Fibroblast of lung (primary cell): ENCODE measurements around the gene ALDOB. TPM values are rescaled to one million over a fixed set of nuclear protein-coding genes. Genes with fewer than 3 reads are reported as not detected.

Source experiments
- DNase-seq, 2 donors: peaks; one replicate each; pipeline versions ENCODE4 v3.0.0 to v3.0.0-alpha.2; 2010; ENCODE audit warnings: low read depth in 2 of 2
- H2AFZ ChIP-seq: 2 replicates; pipeline ENCODE4 v1.5.1; 2012; ENCODE audit warnings: low read length, control low read depth, inconsistent platforms
- H3K27ac ChIP-seq: 2 replicates; pipeline ENCODE4 v1.5.1; 2011; ENCODE audit warnings: low read length, control low read depth; ENCODE audit not compliant: insufficient read depth
- H3K27me3 ChIP-seq: 2 replicates; pipeline ENCODE4 v1.5.1; 2011; ENCODE audit warnings: mild to moderate bottlenecking, low read length; ENCODE audit not compliant: control insufficient read depth, insufficient read depth
- H3K36me3 ChIP-seq: 2 replicates; pipeline ENCODE4 v1.5.1; 2011; ENCODE audit warnings: low read length; ENCODE audit not compliant: control insufficient read depth, insufficient read depth
- H3K4me1 ChIP-seq: 2 replicates; pipeline ENCODE4 v1.5.1; 2011; ENCODE audit warnings: low read length; ENCODE audit not compliant: control insufficient read depth, insufficient read depth; ENCODE audit errors: extremely low read depth
- H3K4me2 ChIP-seq: 2 replicates; pipeline ENCODE4 v1.5.1; 2011; ENCODE audit warnings: low read length, control low read depth; ENCODE audit not compliant: insufficient read depth; ENCODE audit errors: extremely low read depth
- H3K4me3 ChIP-seq, 4 experiments: fragments of 200-600 bp in 1 of 4; sonication (generic) in 1 of 4; replicated peaks in 1 of 4; 2 replicates each; pipeline ENCODE4 v1.5.1; 2011 to 2016; ENCODE audit warnings: low read length in 4 of 4, low read depth in 3 of 4, mild to moderate bottlenecking in 3 of 4, control low read depth in 2 of 4, inconsistent platforms in 1 of 4, mixed read lengths in 1 of 4; ENCODE audit not compliant: insufficient read depth in 1 of 4; ENCODE audit errors: control extremely low read depth in 1 of 4
- H3K79me2 ChIP-seq: 2 replicates; pipeline ENCODE4 v1.5.1; 2012; ENCODE audit warnings: mild to moderate bottlenecking, low read length, inconsistent platforms; ENCODE audit not compliant: control insufficient read depth, insufficient read depth
- H3K9ac ChIP-seq: 2 replicates; pipeline ENCODE4 v1.5.1; 2011; ENCODE audit warnings: mild to moderate bottlenecking, low read length, control low read depth; ENCODE audit not compliant: insufficient read depth
- H3K9me3 ChIP-seq: 2 replicates; pipeline ENCODE4 v1.5.1; 2012; ENCODE audit warnings: low read depth, low read length; ENCODE audit not compliant: control insufficient read depth, insufficient read depth
- H4K20me1 ChIP-seq: 2 replicates; pipeline ENCODE4 v1.5.1; 2011; ENCODE audit warnings: low read length; ENCODE audit not compliant: control insufficient read depth, insufficient read depth; ENCODE audit errors: extremely low read depth
- EZH2 ChIP-seq: IDR thresholded peaks from 2 replicates; pipeline ENCODE4 v1.5.1; 2012; ENCODE audit warnings: low read length, control low read depth, mild to moderate bottlenecking; ENCODE audit errors: missing control alignments
- polyA plus RNA-seq, 2 donors: library from polyadenylated mRNA; depleted of rRNA in 1 of 2; stranded (reverse) in 1 of 2; unstranded in 1 of 2; fragments of >200 nt; gene quantifications; 2 replicates each; pipeline ENCODE4 v1.2.1, GENCODE V29; 2011 to 2012; ENCODE audit warnings: missing spikeins in 1 of 2
- total RNA-seq: library from RNA; depleted of rRNA; stranded (reverse); fragments of >200 nt; gene quantifications from 2 replicates; pipeline ENCODE4 v1.2.1, GENCODE V29; 2014
- TF ChIP-seq, protein P1 (sequence below), 2 donors: IDR thresholded peaks in 1 of 2; conservative IDR thresholded peaks in 1 of 2; 1 replicate in 1 of 2; 2 replicates in 1 of 2; pipeline ENCODE4 v1.5.1; 2011 to 2012; ENCODE audit warnings: low read length in 2 of 2, control low read depth in 1 of 2, inconsistent platforms in 1 of 2, low read depth in 1 of 2, mild to moderate bottlenecking in 1 of 2

ALDOB gene
- total and polyA plus RNA-seq, 2 donors (not counting 1 experiment from before 2014, with no cell fraction given) = not detected

DNA sequence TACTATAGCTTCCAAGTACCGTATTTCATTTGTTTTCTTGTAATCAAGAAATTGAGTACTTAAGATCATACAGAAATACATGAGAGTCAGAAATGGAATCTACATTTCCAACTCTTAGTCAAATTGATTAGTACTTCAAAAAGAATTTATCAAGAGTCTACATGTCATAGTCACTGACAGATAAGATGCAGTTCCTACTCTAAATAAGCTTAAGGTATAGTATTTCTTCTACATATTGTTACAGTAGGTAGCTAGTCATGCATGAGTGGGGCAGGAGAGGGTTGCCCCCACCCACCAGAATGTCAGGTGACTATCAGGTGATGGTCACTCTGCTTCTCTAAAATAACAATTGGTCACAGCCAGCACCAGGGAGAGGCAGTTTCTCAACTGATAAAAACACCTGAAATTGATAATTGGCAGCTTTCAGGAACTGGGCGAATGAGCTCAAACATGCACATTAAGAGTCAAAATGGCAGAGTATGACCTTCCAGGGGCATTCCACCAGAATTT is 53.7 kb downstream of the ALDOB start:
- Histone ChIP-seq H3K9me3 (no peaks in the 10 kb centered on the region), H3K4me2 (no peak overlapping the region), H3K36me3 (no peaks in the 10 kb centered on the region), H2AFZ (no peak overlapping the region), H3K4me1 (no peaks in the 10 kb centered on the region), H4K20me1 (no peaks in the 10 kb centered on the region), H3K9ac (no peak overlapping the region), H3K79me2 (no peaks in the 10 kb centered on the region), H3K27me3 (no peaks in the 10 kb centered on the region), H3K4me3 (no peak overlapping the region), H3K27ac (no peak overlapping the region)
- TF ChIP-seq, protein P1, sequence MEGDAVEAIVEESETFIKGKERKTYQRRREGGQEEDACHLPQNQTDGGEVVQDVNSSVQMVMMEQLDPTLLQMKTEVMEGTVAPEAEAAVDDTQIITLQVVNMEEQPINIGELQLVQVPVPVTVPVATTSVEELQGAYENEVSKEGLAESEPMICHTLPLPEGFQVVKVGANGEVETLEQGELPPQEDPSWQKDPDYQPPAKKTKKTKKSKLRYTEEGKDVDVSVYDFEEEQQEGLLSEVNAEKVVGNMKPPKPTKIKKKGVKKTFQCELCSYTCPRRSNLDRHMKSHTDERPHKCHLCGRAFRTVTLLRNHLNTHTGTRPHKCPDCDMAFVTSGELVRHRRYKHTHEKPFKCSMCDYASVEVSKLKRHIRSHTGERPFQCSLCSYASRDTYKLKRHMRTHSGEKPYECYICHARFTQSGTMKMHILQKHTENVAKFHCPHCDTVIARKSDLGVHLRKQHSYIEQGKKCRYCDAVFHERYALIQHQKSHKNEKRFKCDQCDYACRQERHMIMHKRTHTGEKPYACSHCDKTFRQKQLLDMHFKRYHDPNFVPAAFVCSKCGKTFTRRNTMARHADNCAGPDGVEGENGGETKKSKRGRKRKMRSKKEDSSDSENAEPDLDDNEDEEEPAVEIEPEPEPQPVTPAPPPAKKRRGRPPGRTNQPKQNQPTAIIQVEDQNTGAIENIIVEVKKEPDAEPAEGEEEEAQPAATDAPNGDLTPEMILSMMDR (conservative IDR thresholded peaks at IDR 0.05 in 1 of 2, IDR thresholded peaks at IDR 0.05 in 1 of 2; ENCODE audit: low read depth in 1 of 2, low read length in 2 of 2) = no peak
- no peak for TF ChIP-seq EZH2
- DNase-seq = no peak

DNA sequence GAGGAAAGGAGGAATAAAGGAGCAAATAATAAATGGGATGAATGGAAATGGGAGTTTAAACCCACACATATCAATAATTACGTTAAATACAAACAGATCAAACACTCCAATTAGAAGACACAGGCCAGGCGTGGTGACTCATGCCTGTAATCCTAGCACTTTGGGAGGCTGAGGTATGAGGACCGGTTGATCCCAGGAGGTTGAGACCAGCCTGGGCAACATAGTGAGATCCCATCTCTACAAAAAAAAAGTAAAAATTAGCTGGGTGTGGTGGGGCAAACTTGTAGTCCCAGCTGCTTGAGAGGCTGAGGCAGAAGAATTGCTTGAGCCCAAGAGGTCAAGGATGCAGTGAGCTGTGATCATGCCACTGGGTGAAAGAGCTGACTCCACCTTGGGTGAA is 54.5 kb downstream of the ALDOB start:
- no peaks in the 10 kb centered on the region for H3K36me3 ChIP-seq
- no peaks in the 10 kb centered on the region for H3K27me3 ChIP-seq
- H3K4me2 ChIP-seq = no peak overlapping the region
- no peaks in the 10 kb centered on the region for H3K4me1 ChIP-seq
- no peak overlapping the region for H3K4me3 ChIP-seq
- no peaks in the 10 kb centered on the region for H4K20me1 ChIP-seq
- no peaks in the 10 kb centered on the region for H3K9me3 ChIP-seq
- no peak overlapping the region for H3K9ac ChIP-seq
- DNase-seq = no peak
- no peaks in the 10 kb centered on the region for H3K79me2 ChIP-seq
- TF ChIP-seq EZH2 = no peak
- TF ChIP-seq, protein P1 (conservative IDR thresholded peaks at IDR 0.05 in 1 of 2, IDR thresholded peaks at IDR 0.05 in 1 of 2; ENCODE audit: low read depth in 1 of 2, low read length in 2 of 2) = no peak
- H3K27ac ChIP-seq = no peak overlapping the region
- no peak overlapping the region for H2AFZ ChIP-seq

DNA sequence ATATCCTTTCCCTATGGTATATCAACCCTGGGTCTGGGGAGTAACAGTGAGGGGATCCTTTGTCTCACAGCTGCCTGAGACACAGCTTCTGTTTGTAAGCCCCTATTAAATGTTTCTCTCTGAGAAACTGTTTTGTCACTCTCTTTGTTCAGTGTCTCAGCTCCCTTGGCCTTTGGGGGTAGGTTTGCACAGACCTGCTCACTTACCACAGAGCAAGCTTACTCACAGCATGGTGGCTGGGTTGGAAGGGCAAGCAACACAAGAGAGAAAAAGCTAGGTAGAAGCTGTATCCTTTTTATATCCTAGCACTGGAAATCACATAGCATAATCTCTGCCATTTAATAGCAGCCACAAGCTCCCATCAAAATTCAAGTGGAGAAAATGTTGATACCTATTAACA is 55.3 kb downstream of the ALDOB start:
- Histone ChIP-seq H3K36me3 (no peaks in the 10 kb centered on the region), H3K9ac (no peak overlapping the region), H3K4me1 (no peaks in the 10 kb centered on the region), H3K79me2 (no peaks in the 10 kb centered on the region), H2AFZ (no peak overlapping the region), H3K9me3 (no peaks in the 10 kb centered on the region), H3K4me3 (no peak overlapping the region), H3K27me3 (no peaks in the 10 kb centered on the region), H3K4me2 (no peak overlapping the region), H4K20me1 (no peaks in the 10 kb centered on the region), H3K27ac (no peak overlapping the region)
- TF ChIP-seq, protein P1 (conservative IDR thresholded peaks at IDR 0.05 in 1 of 2, IDR thresholded peaks at IDR 0.05 in 1 of 2; ENCODE audit: low read depth in 1 of 2, low read length in 2 of 2) = no peak
- TF ChIP-seq EZH2 = no peak
- no peak for DNase-seq
